OCI-LY1 (cell line): ENCODE measurements around the gene MEGF8.

Source experiments
- H2AFZ ChIP-seq: fragments of 200-600 bp; sonication (generic), shearing (Covaris generic); 2 replicates; pipeline ENCODE4 v1.6.0; 2014; ENCODE audit warnings: antibody characterized with exemption, mild to moderate bottlenecking, low read length
- H3F3A ChIP-seq: fragments of 200-600 bp; sonication (generic), shearing (Covaris generic); 2 replicates; pipeline ENCODE4 v1.6.0; 2014; ENCODE audit warnings: mild to moderate bottlenecking, antibody characterized with exemption, low read length, moderate library complexity; ENCODE audit not compliant: insufficient read depth
- H3K27ac ChIP-seq: fragments of 200-600 bp; sonication (generic); 2 replicates; pipeline ENCODE4 v1.5.1; 2014; ENCODE audit warnings: low read length, mixed run types, mild to moderate bottlenecking, low read depth; ENCODE audit not compliant: poor library complexity, severe bottlenecking
- H3K27me3 ChIP-seq: fragments of 200-600 bp; sonication (generic); 2 replicates; pipeline ENCODE4 v1.6.0; 2014; ENCODE audit warnings: antibody characterized with exemption, mild to moderate bottlenecking, low read length, moderate library complexity; ENCODE audit not compliant: insufficient read depth
- H3K36me3 ChIP-seq: fragments of 200-600 bp; sonication (generic); 2 replicates; pipeline ENCODE4 v1.6.1; 2014; ENCODE audit warnings: mild to moderate bottlenecking, antibody characterized with exemption, low read length, moderate library complexity, mixed read lengths; ENCODE audit not compliant: insufficient read depth
- H3K4me1 ChIP-seq: fragments of 200-600 bp; sonication (generic); 2 replicates; pipeline ENCODE4 v1.5.1; 2014; ENCODE audit warnings: mild to moderate bottlenecking, low read length, moderate library complexity; ENCODE audit not compliant: insufficient read depth, severe bottlenecking
- H3K4me2 ChIP-seq: fragments of 200-600 bp; sonication (generic), shearing (Covaris generic); 2 replicates; pipeline ENCODE4 v1.6.1; 2014; ENCODE audit warnings: low read length
- H3K4me3 ChIP-seq: fragments of 200-600 bp; sonication (generic); 2 replicates; pipeline ENCODE4 v1.5.1; 2014; ENCODE audit warnings: low read length, low read depth, mild to moderate bottlenecking, mixed read lengths; ENCODE audit not compliant: poor library complexity, severe bottlenecking
- H3K79me2 ChIP-seq: fragments of 200-600 bp; shearing (Covaris generic); 2 replicates; pipeline ENCODE4 v1.6.1; 2016; ENCODE audit warnings: mixed run types, low read length, mixed read lengths; ENCODE audit not compliant: insufficient read depth
- H3K9ac ChIP-seq: fragments of 200-600 bp; sonication (generic), shearing (Covaris generic); 2 replicates; pipeline ENCODE4 v1.6.1; 2014; ENCODE audit warnings: mild to moderate bottlenecking, low read length, mixed read lengths
- H3K9me2 ChIP-seq: fragments of 200-600 bp; sonication (generic), shearing (Covaris generic); 2 replicates; pipeline ENCODE4 v1.6.1; 2014; ENCODE audit warnings: low read depth, mild to moderate bottlenecking, low read length, mixed read lengths
- H3K9me3 ChIP-seq: fragments of 200-600 bp; shearing (Covaris generic); 2 replicates; pipeline ENCODE4 v1.6.1; 2014; ENCODE audit warnings: low read length, mixed read lengths
- H4K20me1 ChIP-seq: fragments of 200-600 bp; sonication (generic), shearing (Covaris generic); 2 replicates; pipeline ENCODE4 v1.6.0; 2016; ENCODE audit warnings: mild to moderate bottlenecking, low read length; ENCODE audit not compliant: insufficient read depth
- CTCF ChIP-seq: fragments of 200-600 bp; sonication (generic), shearing (Covaris generic); IDR thresholded peaks from 2 replicates; pipeline ENCODE4 v1.5.1; 2017; ENCODE audit warnings: mild to moderate bottlenecking, antibody characterized with exemption, low read length, moderate library complexity, mixed read lengths
- EZH2 ChIP-seq: fragments of 200-600 bp; sonication (generic), shearing (Covaris generic); IDR thresholded peaks from 2 replicates; pipeline ENCODE4 v1.8.0; 2017; ENCODE audit warnings: borderline replicate concordance, mixed run types, mild to moderate bottlenecking, antibody characterized with exemption, low read length, moderate library complexity, mixed read lengths

The MEGF8 gene

GRCh38 chr19:42396381-42397262 lies 71.2 kb downstream of the MEGF8 start:
- Histone ChIP-seq H4K20me1 (no peaks in the 10 kb centered on the region), H3K27ac (no peak overlapping the region), H3K79me2 (no peaks in the 10 kb centered on the region), H3K36me3 (no peaks in the 10 kb centered on the region), H3K4me3 (peak overlapping the region; percentile 83), H3K27me3 (no peaks in the 10 kb centered on the region), H3K9me2 (no peaks in the 10 kb centered on the region), H3K9me3 (no peaks in the 10 kb centered on the region), H3K4me2 (peak overlapping the region; percentile 98), H3K4me1 (peaks cover 16% of the 10 kb centered on the region), H2AFZ (peak overlapping the region; percentile 33; the same call in 1 of the 2 replicates), H3K9ac (peak overlapping the region; percentile 85), H3F3A (no peaks in the 10 kb centered on the region; the same call in 1 of the 2 replicates)
- no peak for TF ChIP-seq EZH2

- Histone ChIP-seq H3K4me3 (peak overlapping the region; percentile 83), H3K9me2 (no peaks in the 10 kb centered on the region), H3K9ac (peak overlapping the region; percentile 85), H3K9me3 (no peaks in the 10 kb centered on the region), H3K79me2 (no peaks in the 10 kb centered on the region), H3K4me2 (peak overlapping the region; percentile 98), H2AFZ (peak overlapping the region; percentile 33; the same call in 1 of the 2 replicates), H3K4me1 (peaks cover 24% of the 10 kb centered on the region), H3K27ac (no peak overlapping the region), H3F3A (no peaks in the 10 kb centered on the region; the same call in 1 of the 2 replicates), H3K27me3 (no peaks in the 10 kb centered on the region), H4K20me1 (no peaks in the 10 kb centered on the region), H3K36me3 (peaks cover 2% of the 10 kb centered on the region)
- no peak for TF ChIP-seq EZH2
- no peak for TF ChIP-seq CTCF
Observed at GRCh38 chr19:42397263-42398166, 72.1 kb downstream of the MEGF8 start.

- no peaks in the 10 kb centered on the region for H3K27me3 ChIP-seq
- H3K4me1 ChIP-seq = peaks cover 24% of the 10 kb centered on the region
- peaks cover 28% of the 10 kb centered on the region for H3K36me3 ChIP-seq
- H3K9me3 ChIP-seq = no peaks in the 10 kb centered on the region
- no peaks in the 10 kb centered on the region for H3K79me2 ChIP-seq
- no peak overlapping the region for H2AFZ ChIP-seq
- no peaks in the 10 kb centered on the region; the same call in 1 of the 2 replicates for H3F3A ChIP-seq
- H3K9me2 ChIP-seq = no peaks in the 10 kb centered on the region
- H3K4me3 ChIP-seq = no peak overlapping the region
- no peak overlapping the region for H3K27ac ChIP-seq
- H3K9ac ChIP-seq = no peak overlapping the region
- TF ChIP-seq CTCF (no peak), EZH2 (no peak)
- H4K20me1 ChIP-seq = no peaks in the 10 kb centered on the region
- no peak overlapping the region for H3K4me2 ChIP-seq
Observed at GRCh38 chr19:42400404-42400803, 75.0 kb downstream of the MEGF8 start.
